ENCODE measurements around the gene ZNF84. TPM values are rescaled to one million over a fixed set of nuclear protein-coding genes. Genes with fewer than 3 reads are reported as not detected.

The ZNF84 gene
- total and polyA plus RNA-seq, 5 experiments from 2014 or later, result 16.9 to 60.3 (median 19.0) TPM

DNA sequence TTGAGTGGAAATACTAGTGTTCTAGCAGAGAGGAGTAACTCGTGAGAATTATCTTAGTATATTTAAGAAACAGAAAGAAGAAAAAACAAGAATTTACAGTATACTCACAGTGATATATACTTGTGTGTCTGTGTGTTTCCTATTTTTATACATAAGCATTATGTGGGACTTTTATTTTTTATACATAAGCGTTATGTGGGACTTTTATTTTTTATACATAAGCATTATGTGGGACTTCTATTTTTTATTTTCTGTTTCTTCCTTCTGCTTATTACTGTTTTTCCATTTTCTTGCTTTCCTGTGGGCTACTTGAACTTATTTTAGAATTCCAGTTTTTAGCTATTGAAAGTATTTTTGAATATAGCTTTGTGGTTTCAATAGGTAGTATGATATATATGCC, 36.5 kb downstream of the ZNF84 start:
- Mint-ChIP-seq H3K27me3 (no peaks in the 10 kb centered on the region), H3K4me1 (no peaks in the 10 kb centered on the region), H3K36me3 (peaks cover 0 to 51% (median 37%) of the 10 kb centered on the region in 3 donors), H3K9me3 (peaks cover 13 to 94% (median 40%) of the 10 kb centered on the region in 9 donors), H3K27ac (no peak overlapping the region), H3K4me3 (no peak overlapping the region)
- POLR2A ChIA-PET, result no interaction called here
- no peak for ATAC-seq
- no peak for DNase-seq

DNA sequence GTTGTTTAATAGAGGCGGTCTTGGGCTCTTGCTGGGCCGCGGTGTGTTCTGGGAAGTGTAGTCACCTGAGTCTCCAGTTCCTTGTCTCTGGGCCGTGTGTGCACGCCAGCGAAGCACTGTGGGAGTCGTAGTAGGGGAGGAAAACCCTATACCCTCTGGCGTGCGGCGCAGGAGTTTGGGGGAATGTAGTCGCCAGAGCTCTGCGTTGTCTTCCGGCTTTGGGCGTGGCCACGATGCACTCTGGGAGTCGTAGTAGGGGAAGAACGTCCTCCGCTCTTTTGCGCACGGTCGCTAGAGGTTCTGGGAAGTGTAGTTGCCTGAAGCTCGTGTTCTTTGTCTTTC, 42.7 kb downstream of the ZNF84 start:
- Mint-ChIP-seq H3K27me3 (no peaks in the 10 kb centered on the region), H3K36me3 (peaks cover 35 to 59% (median 46%) of the 10 kb centered on the region in 3 donors)
- peak in 7 of 10 donors; percentile 83 to 98 (median 96) for DNase-seq

DNA sequence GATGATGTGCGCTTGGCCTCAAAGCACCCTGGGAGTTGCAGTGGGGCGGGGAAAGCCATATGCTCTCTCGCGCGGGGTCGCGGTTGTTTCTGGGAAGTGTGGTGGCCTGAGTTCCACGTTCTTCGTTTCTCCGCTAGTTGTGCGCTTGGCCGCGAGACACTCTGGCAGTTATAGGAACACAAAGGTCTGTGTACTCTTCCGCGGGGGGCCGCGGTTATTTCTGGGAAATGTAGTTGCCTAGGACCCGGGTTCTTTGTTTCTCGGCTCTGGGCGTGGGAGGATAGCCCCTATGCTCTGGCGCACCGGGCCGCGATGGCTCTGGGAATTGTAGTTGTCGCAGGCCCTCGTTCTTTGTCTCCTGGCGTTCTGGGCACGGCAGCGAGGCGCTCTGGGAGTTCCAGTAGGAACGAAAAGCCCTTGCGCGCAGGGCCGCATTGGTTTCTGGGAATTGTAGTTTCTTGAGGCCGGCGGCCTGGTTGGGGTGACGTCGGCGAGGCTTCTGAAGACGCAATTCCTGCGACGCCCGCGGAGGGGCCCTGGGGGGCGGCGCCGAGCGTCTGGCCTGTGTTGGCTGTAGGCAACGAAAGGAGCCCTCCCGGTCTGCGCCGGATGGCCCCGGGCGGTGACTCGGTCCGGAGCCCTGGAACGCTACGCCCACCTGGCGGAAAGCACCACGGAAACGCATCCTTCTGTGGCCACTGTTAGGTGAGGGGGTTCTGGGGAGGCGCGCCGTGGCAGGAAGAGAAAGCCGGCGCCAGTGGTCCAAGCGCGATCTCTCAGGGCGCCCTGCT, 43.3 kb downstream of the ZNF84 start, which contains the start of gene ZNF140:
ZNF140 (plus strand) TSS at position 556 of the 791 bp plus-strand sequence. CDS start 398 bp downstream, outside the sequence.
- Mint-ChIP-seq H3K4me3 (peak within 1 kb of the TSS in 2 of 10 donors; percentile 23 to 61), H3K36me3 (peaks cover 41 to 61% (median 46%) of the 10 kb centered on the region in 3 donors), H3K27ac (peak within 1 kb of the TSS in 3 of 10 donors; percentile 31 to 85 (median 84)), H3K9me3 (peaks cover 0 to 72% (median 39%) of the 10 kb centered on the region in 9 donors), H3K4me1 (peaks cover 1 to 18% (median 10%) of the 10 kb centered on the region in 4 donors), H3K27me3 (no peaks in the 10 kb centered on the region)
- peak; percentile 63 to 66 for ATAC-seq
- POLR2A ChIA-PET, result interaction anchor here (0.9 to 2.6 kb wide), 16 partner anchors 22 to 252 kb away, joined by 3 to 21 read pairs (median 5); partner anchors contain the start of genes CHFR, GOLGA3, ZNF10 and ZNF26
- peak; percentile 92 to 98 (median 97) for DNase-seq

More for the DNA sequence above, 42.7 kb downstream of the ZNF84 start:
- peaks cover 1 to 18% (median 10%) of the 10 kb centered on the region in 4 donors for H3K4me1 Mint-ChIP-seq
- no peak overlapping the region for H3K4me3 Mint-ChIP-seq
- POLR2A ChIA-PET, result interaction anchor here (0.6 to 2.6 kb wide), 13 partner anchors 22 to 251 kb away, joined by 3 to 21 read pairs (median 5); partner anchors contain the start of genes CHFR, GOLGA3, ZNF10 and ZNF26
- peaks cover 0 to 72% (median 39%) of the 10 kb centered on the region in 9 donors for H3K9me3 Mint-ChIP-seq
- ATAC-seq, result peak; percentile 74 to 76
- no peak overlapping the region for H3K27ac Mint-ChIP-seq

DNA sequence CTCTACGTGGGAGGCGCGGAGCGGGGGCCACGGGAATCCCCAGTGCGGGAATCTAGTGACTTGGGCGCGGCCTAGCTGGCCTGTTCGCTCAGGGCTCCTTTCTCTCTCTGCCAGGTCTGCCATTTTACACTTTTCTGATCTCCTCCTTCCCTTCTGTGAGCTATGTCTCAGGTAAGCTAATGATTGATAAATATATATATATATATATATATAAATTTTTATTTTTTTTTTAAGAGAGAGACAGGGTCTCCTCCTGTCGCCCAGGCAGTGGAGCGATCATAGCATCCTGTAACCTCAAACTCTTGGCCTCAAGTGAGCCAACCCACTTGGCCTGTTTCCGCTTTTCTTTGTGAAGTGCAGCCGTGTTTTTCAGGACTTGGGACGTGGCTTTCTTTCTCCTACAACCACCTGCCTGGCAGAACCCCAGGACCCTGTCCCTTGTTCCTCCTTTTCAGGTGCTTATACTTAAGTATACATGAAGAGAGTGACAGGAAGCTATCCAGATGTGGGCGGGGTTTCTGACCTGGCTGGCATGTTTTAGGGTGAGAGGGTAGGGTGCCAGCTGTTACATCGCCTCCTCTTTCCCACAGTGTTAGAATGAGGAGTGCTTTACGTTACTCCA, 44.0 kb downstream of the ZNF84 start:
- no peak for ATAC-seq
- POLR2A ChIA-PET, result interaction anchor here (0.9 to 1.8 kb wide), 7 partner anchors 43 to 194 kb away, joined by 3 to 15 read pairs (median 4); partner anchors contain the start of genes CHFR, ZNF10, ZNF268 and ZNF84
- peaks cover 0 to 73% (median 39%) of the 10 kb centered on the region in 9 donors for H3K9me3 Mint-ChIP-seq
- H3K4me3 Mint-ChIP-seq, result peak overlapping the region in 1 of 10 donors; percentile 61
- peaks cover 1 to 18% (median 10%) of the 10 kb centered on the region in 4 donors for H3K4me1 Mint-ChIP-seq
- peaks cover 47 to 65% (median 49%) of the 10 kb centered on the region in 3 donors for H3K36me3 Mint-ChIP-seq
- H3K27me3 Mint-ChIP-seq, result no peaks in the 10 kb centered on the region
- no peak for DNase-seq
- H3K27ac Mint-ChIP-seq, result peak overlapping the region in 3 of 10 donors; percentile 31 to 85 (median 84)

DNA sequence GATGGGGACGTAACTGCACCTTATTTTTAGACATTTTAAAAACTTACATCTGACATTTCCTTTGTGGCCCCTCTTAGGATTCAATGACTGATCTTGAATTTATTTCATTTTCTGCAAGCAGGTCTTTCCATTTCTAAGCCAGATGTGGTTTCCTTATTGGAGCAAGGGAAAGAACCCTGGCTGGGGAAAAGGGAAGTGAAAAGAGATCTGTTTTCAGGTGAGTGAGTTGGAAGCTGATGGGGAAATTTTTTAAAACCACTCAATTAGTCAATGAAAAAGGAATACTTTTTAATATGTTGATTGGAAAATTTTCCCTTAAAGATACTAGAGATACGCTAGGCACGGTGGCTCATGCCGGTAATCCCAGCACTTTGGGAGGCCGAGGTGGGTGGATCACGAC, 46.0 kb downstream of the ZNF84 start:
- Mint-ChIP-seq H3K4me1 (peaks cover 1 to 18% (median 10%) of the 10 kb centered on the region in 4 donors), H3K9me3 (peaks cover 10 to 71% (median 38%) of the 10 kb centered on the region in 9 donors), H3K36me3 (peaks cover 50 to 73% (median 68%) of the 10 kb centered on the region in 3 donors), H3K27ac (peak overlapping the region in 1 of 10 donors; percentile 4), H3K27me3 (no peaks in the 10 kb centered on the region), H3K4me3 (peak overlapping the region in 3 of 10 donors; percentile 22 to 45 (median 28))
- POLR2A ChIA-PET, result interaction anchor here (1.3 kb wide), 1 partner anchor 98 kb away, joined by 3 read pairs; no protein-coding TSS in a partner anchor
- DNase-seq (no peak), ATAC-seq (no peak)

DNA sequence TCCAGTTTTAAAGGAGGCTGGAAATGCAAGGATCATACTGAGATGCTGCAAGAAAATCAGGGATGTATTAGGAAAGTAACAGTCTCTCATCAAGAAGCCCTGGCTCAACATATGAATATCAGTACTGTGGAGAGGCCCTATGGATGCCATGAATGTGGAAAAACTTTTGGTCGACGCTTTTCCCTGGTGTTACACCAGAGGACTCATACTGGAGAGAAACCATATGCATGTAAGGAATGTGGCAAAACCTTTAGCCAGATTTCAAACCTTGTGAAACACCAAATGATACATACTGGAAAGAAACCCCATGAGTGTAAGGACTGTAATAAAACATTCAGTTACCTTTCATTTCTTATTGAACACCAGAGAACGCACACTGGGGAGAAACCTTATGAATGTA, 68.3 kb downstream of the ZNF84 start:
- no peak for DNase-seq
- Mint-ChIP-seq H3K27ac (no peak overlapping the region), H3K9me3 (peaks cover 12 to 100% (median 45%) of the 10 kb centered on the region in 9 donors), H3K27me3 (no peaks in the 10 kb centered on the region), H3K4me3 (peak overlapping the region in 1 of 10 donors; percentile 32), H3K36me3 (peaks cover 75 to 97% (median 77%) of the 10 kb centered on the region in 3 donors), H3K4me1 (no peaks in the 10 kb centered on the region)
- ATAC-seq, result no peak
- POLR2A ChIA-PET, result no interaction called here

DNA sequence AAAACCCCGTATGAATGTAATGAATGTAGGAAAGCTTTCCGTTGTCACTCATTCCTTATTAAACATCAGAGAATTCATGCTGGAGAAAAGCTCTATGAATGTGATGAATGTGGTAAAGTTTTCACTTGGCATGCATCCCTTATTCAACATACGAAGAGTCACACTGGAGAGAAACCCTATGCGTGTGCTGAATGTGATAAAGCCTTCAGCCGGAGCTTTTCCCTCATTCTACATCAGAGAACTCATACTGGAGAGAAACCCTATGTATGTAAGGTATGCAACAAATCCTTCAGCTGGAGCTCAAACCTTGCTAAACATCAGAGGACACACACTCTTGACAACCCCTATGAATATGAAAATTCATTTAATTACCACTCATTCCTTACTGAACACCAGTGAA, 68.9 kb downstream of the ZNF84 start:
- POLR2A ChIA-PET, result no interaction called here
- no peak for ATAC-seq
- no peaks in the 10 kb centered on the region for H3K4me1 Mint-ChIP-seq
- peaks cover 9 to 100% (median 40%) of the 10 kb centered on the region in 9 donors for H3K9me3 Mint-ChIP-seq
- peaks cover 69 to 97% (median 70%) of the 10 kb centered on the region in 3 donors for H3K36me3 Mint-ChIP-seq
- H3K27ac Mint-ChIP-seq, result no peak overlapping the region
- no peaks in the 10 kb centered on the region for H3K27me3 Mint-ChIP-seq
- DNase-seq, result peak in 1 of 10 donors; percentile 14
- H3K4me3 Mint-ChIP-seq, result no peak overlapping the region

DNA sequence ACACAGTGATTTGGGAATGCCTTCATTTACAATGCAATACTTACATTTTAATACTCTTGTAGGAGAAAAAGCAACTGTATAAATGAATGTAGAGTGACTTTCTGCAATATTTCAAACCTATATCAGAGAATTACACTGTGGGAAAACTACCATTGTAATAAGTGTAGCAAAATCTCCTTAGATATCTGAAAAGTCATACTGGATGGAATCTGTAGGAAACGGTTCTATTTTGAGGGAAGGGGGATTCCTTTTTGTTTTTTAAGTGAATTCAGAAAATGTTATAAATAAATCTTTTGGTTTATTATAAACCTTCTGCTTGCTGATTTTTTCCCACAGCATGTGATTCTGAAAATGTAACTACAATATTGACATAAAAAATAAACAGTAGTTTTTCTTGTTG, 69.8 kb downstream of the ZNF84 start:
- POLR2A ChIA-PET, result no interaction called here
- no peak overlapping the region for H3K27ac Mint-ChIP-seq
- no peak for DNase-seq
- peaks cover 63 to 95% (median 66%) of the 10 kb centered on the region in 3 donors for H3K36me3 Mint-ChIP-seq
- ATAC-seq, result no peak
- peaks cover 0 to 2% (median 0%) of the 10 kb centered on the region in 4 donors for H3K4me1 Mint-ChIP-seq
- no peaks in the 10 kb centered on the region for H3K27me3 Mint-ChIP-seq
- H3K4me3 Mint-ChIP-seq, result no peak overlapping the region
- peaks cover 6 to 100% (median 38%) of the 10 kb centered on the region in 9 donors for H3K9me3 Mint-ChIP-seq

DNA sequence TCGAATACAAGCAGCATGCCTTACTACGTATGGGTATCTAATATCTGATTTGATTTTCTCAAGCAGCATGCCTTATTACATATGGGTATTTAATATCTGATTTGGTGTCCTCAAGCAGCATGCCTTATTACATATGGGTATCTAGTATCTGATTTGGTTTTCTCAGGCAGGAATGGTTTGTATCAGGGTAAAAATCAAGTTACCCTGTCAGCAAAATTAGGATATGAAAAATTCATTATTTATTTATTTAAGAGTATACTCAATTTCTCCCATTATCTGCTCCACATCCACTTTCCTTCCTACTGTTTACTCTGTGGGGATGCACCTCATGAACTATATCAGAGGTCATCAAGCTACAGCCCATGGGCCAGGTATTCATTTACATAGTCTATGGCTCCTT, 70.8 kb downstream of the ZNF84 start:
- no peak overlapping the region for H3K27ac Mint-ChIP-seq
- no peak overlapping the region for H3K4me3 Mint-ChIP-seq
- peaks cover 0 to 2% (median 0%) of the 10 kb centered on the region in 4 donors for H3K4me1 Mint-ChIP-seq
- H3K27me3 Mint-ChIP-seq, result no peaks in the 10 kb centered on the region
- peaks cover 55 to 91% (median 64%) of the 10 kb centered on the region in 3 donors for H3K36me3 Mint-ChIP-seq
- DNase-seq (no peak), ATAC-seq (no peak)
- H3K9me3 Mint-ChIP-seq, result peaks cover 9 to 98% (median 35%) of the 10 kb centered on the region in 9 donors
- POLR2A ChIA-PET, result no interaction called here

Other genes with a start within 250 kb of the ZNF84 start
- 10 to 100 TPM; 77.9 to 82.1 TPM for gene GOLGA3, start 208.6 kb upstream of the ZNF84 start, total RNA-seq
- gene GOLGA3, start 208.6 kb upstream of the ZNF84 start, polyA plus RNA-seq, result 10 to 100 TPM in 2 of 3 donors, 1 to 10 TPM in 1; 2.7 to 18.1 (median 12.2) TPM
- gene CHFR, start 149.9 kb upstream of the ZNF84 start, total RNA-seq, result 10 to 100 TPM; 93.5 to 96.9 TPM
- gene CHFR, start 149.9 kb upstream of the ZNF84 start, polyA plus RNA-seq, result 10 to 100 TPM; 25.1 to 37.4 (median 27.6) TPM
- 10 to 100 TPM; 17.4 to 18.6 TPM for gene ZNF605, start 81.2 kb upstream of the ZNF84 start, total RNA-seq
- under 1 TPM; 0.46 to 0.72 (median 0.65) TPM for gene ZNF605, start 81.2 kb upstream of the ZNF84 start, polyA plus RNA-seq
- gene ZNF26, start 51.1 kb upstream of the ZNF84 start, total RNA-seq, result 10 to 100 TPM; 30.0 to 34.2 TPM
- 10 to 100 TPM; 10.6 to 19.2 (median 15.6) TPM for gene ZNF26, start 51.1 kb upstream of the ZNF84 start, polyA plus RNA-seq
- gene ZNF140, start 43.4 kb downstream of the ZNF84 start, total RNA-seq, result 10 to 100 TPM; 22.6 to 26.4 TPM
- 10 to 100 TPM; 18.4 to 22.3 (median 22.0) TPM for gene ZNF140, start 43.4 kb downstream of the ZNF84 start, polyA plus RNA-seq
- gene ZNF891, start 92.8 kb downstream of the ZNF84 start, total RNA-seq, result 1 to 10 TPM; 7.0 to 8.1 TPM
- gene ZNF891, start 92.8 kb downstream of the ZNF84 start, polyA plus RNA-seq, result under 1 TPM; 0.35 to 0.82 (median 0.69) TPM
- gene ZNF10, start 93.1 kb downstream of the ZNF84 start, total RNA-seq, result 10 to 100 TPM; 24.3 TPM
- 10 to 100 TPM; 12.7 to 15.1 (median 14.1) TPM for gene ZNF10, start 93.1 kb downstream of the ZNF84 start, polyA plus RNA-seq
- 10 to 100 TPM; 32.8 to 36.6 TPM for gene ZNF268, start 144.0 kb downstream of the ZNF84 start, total RNA-seq
- gene ZNF268, start 144.0 kb downstream of the ZNF84 start, polyA plus RNA-seq, result 10 to 100 TPM; 15.3 to 18.3 (median 16.3) TPM
- gene ANHX, start 198.4 kb downstream of the ZNF84 start, total RNA-seq, result not detected
- gene ANHX, start 198.4 kb downstream of the ZNF84 start, polyA plus RNA-seq, result not detected

All from naive thymus-derived CD8-positive, alpha-beta T cell (primary cell).